ENCODE measurements around the gene RICTOR. TPM values are rescaled to one million over a fixed set of nuclear protein-coding genes. Genes with fewer than 3 reads are reported as not detected.

RICTOR gene
- total and polyA plus RNA-seq, 4 experiments from 2014 or later = 6.7 to 94.9 (median 51.8) TPM

DNA sequence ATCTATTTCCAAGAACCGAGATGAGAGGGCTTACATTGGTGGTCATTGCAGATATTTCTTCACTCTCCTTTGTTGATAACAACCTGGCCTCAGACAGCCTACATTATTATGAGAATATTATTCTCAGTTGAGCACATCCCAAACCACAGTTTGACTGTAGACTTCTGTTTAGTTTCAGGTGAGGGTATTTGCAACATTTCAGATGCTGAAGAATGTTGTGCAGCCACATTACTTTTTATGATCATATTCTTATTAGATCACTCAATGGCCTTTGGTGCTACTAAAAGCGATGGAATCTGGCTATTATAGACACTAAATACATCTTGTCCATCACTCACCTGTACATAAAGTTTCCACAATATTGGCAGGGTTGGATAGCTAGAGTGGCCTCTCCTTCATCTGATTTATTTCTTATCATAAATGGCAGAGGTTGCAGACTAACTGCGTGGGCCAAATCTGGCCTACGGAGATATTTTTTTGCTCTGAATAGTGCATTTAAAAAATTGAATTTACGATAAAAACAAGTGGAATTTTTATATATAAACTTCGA lies 26.2 kb upstream of the RICTOR start:
- H3K27me3 Mint-ChIP-seq = no peaks in the 10 kb centered on the region
- H3K4me3 Mint-ChIP-seq = peak overlapping the region in 3 of 8 donors; percentile 13 to 73 (median 66)
- H3K27ac ChIP-seq (ENCODE audit: low read depth, low read length) = no peak overlapping the region
- intact Hi-C loops (cut with micrococcal nuclease) = no loop called here
- DNase-seq = no peak
- peaks cover 12% of the 10 kb centered on the region for H3K36me3 ChIP-seq (ENCODE audit: insufficient read depth, low read length)
- ChIA-PET POLR2A (ENCODE audit: partially characterized antibody) (interaction anchor here (1.3 to 2.6 kb wide), 2 partner anchors 20 to 98 kb away, joined by 4 to 10 read pairs; no protein-coding TSS in a partner anchor), CTCF (ENCODE audit: partially characterized antibody) (interaction anchor here (1.5 kb wide), 1 partner anchor 95 kb away, joined by 3 read pairs; no protein-coding TSS in a partner anchor)
- H3K4me3 ChIP-seq (ENCODE audit: low read length in 2 of 2) = no peak overlapping the region
- H3K36me3 Mint-ChIP-seq = peaks cover 28 to 29% of the 10 kb centered on the region in 2 donors
- peaks cover 26% of the 10 kb centered on the region for H3K4me1 ChIP-seq (ENCODE audit: insufficient read depth, low read length)
- no peaks in the 10 kb centered on the region for H3K27me3 ChIP-seq (ENCODE audit: insufficient read depth, low read length)
- peaks cover 0 to 4% (median 0%) of the 10 kb centered on the region in 8 donors for H3K9me3 Mint-ChIP-seq
- no peaks in the 10 kb centered on the region for H3K9me3 ChIP-seq (ENCODE audit: control insufficient read depth in 1 of 2, low read length in 2 of 2)
- H3K27ac Mint-ChIP-seq = peak overlapping the region in 6 of 7 donors; percentile 30 to 94 (median 69)
- H3K4me1 Mint-ChIP-seq = peaks cover 34 to 58% (median 40%) of the 10 kb centered on the region in 4 donors

- Mint-ChIP-seq H3K4me1 (peaks cover 34 to 58% (median 40%) of the 10 kb centered on the region in 4 donors), H3K27me3 (no peaks in the 10 kb centered on the region), H3K27ac (peak overlapping the region; percentile 26 to 94 (median 70)), H3K4me3 (peak overlapping the region in 3 of 8 donors; percentile 13 to 39 (median 25)), H3K36me3 (peaks cover 25 to 27% of the 10 kb centered on the region in 2 donors), H3K9me3 (peaks cover 0 to 4% (median 0%) of the 10 kb centered on the region in 8 donors)
- peaks cover 11% of the 10 kb centered on the region for H3K36me3 ChIP-seq (ENCODE audit: insufficient read depth, low read length)
- peaks cover 26% of the 10 kb centered on the region for H3K4me1 ChIP-seq (ENCODE audit: insufficient read depth, low read length)
- DNase-seq = no peak
- intact Hi-C loops (cut with micrococcal nuclease) = no loop called here
- H3K27ac ChIP-seq (ENCODE audit: low read depth, low read length) = no peak overlapping the region
- ChIA-PET CTCF (ENCODE audit: partially characterized antibody) (interaction anchor here (1.3 to 2.1 kb wide), 2 partner anchors 106 to 183 kb away, joined by 3 to 7 read pairs; no protein-coding TSS in a partner anchor), POLR2A (ENCODE audit: partially characterized antibody) (interaction anchor here (2.6 kb wide), 1 partner anchor 19 kb away, joined by 10 read pairs; no protein-coding TSS in a partner anchor)
- H3K27me3 ChIP-seq (ENCODE audit: insufficient read depth, low read length) = no peaks in the 10 kb centered on the region
- no peaks in the 10 kb centered on the region for H3K9me3 ChIP-seq (ENCODE audit: control insufficient read depth in 1 of 2, low read length in 2 of 2)
- H3K4me3 ChIP-seq (ENCODE audit: low read length in 2 of 2) = no peak overlapping the region
Measured at GRCh38 chr5:39099831-39100230, 25.6 kb upstream of the RICTOR start.

- H3K36me3 Mint-ChIP-seq = peaks cover 0 to 6% of the 10 kb centered on the region in 2 donors
- H3K27ac Mint-ChIP-seq = no peak overlapping the region
- peaks cover 0 to 4% (median 1%) of the 10 kb centered on the region in 4 donors for H3K4me1 Mint-ChIP-seq
- peaks cover 0 to 8% (median 3%) of the 10 kb centered on the region in 8 donors for H3K9me3 Mint-ChIP-seq
- ChIA-PET CTCF (ENCODE audit: partially characterized antibody) (interaction anchor here (1.8 kb wide), 1 partner anchor 12 kb away, joined by 6 read pairs; no protein-coding TSS in a partner anchor), POLR2A (ENCODE audit: partially characterized antibody) (no interaction called here)
- Histone ChIP-seq H3K9me3 (ENCODE audit: control insufficient read depth in 1 of 2, low read length in 2 of 2) (no peaks in the 10 kb centered on the region), H3K27me3 (ENCODE audit: insufficient read depth, low read length) (no peaks in the 10 kb centered on the region), H3K27ac (ENCODE audit: low read depth, low read length) (no peak overlapping the region), H3K4me1 (ENCODE audit: insufficient read depth, low read length) (no peaks in the 10 kb centered on the region), H3K36me3 (ENCODE audit: insufficient read depth, low read length) (no peaks in the 10 kb centered on the region), H3K4me3 (ENCODE audit: low read length in 2 of 2) (no peak overlapping the region)
- DNase-seq = no peak
- no peak overlapping the region for H3K4me3 Mint-ChIP-seq
- H3K27me3 Mint-ChIP-seq = peaks cover 7 to 15% of the 10 kb centered on the region in 2 donors
- intact Hi-C loops (cut with micrococcal nuclease) = no loop called here
Measured at GRCh38 chr5:39093352-39093751, 19.2 kb upstream of the RICTOR start.

GRCh38 chr5:39092581-39093351 lies 18.6 kb upstream of the RICTOR start:
- H3K9me3 ChIP-seq (ENCODE audit: control insufficient read depth in 1 of 2, low read length in 2 of 2) = no peaks in the 10 kb centered on the region
- peaks cover 0 to 8% (median 3%) of the 10 kb centered on the region in 8 donors for H3K9me3 Mint-ChIP-seq
- ChIA-PET POLR2A (ENCODE audit: partially characterized antibody) (no interaction called here), CTCF (ENCODE audit: partially characterized antibody) (interaction anchor here (1.8 kb wide), 1 partner anchor 12 kb away, joined by 6 read pairs; no protein-coding TSS in a partner anchor)
- no peak overlapping the region for H3K4me3 ChIP-seq (ENCODE audit: low read length in 2 of 2)
- H3K27ac Mint-ChIP-seq = no peak overlapping the region
- intact Hi-C loops (cut with micrococcal nuclease) = no loop called here
- no peak overlapping the region for H3K4me3 Mint-ChIP-seq
- peaks cover 8 to 16% of the 10 kb centered on the region in 2 donors for H3K27me3 Mint-ChIP-seq
- no peaks in the 10 kb centered on the region for H3K36me3 ChIP-seq (ENCODE audit: insufficient read depth, low read length)
- DNase-seq = no peak
- peaks cover 0 to 6% of the 10 kb centered on the region in 2 donors for H3K36me3 Mint-ChIP-seq
- H3K4me1 ChIP-seq (ENCODE audit: insufficient read depth, low read length) = no peaks in the 10 kb centered on the region
- H3K4me1 Mint-ChIP-seq = peaks cover 0 to 4% (median 1%) of the 10 kb centered on the region in 4 donors
- no peaks in the 10 kb centered on the region for H3K27me3 ChIP-seq (ENCODE audit: insufficient read depth, low read length)
- H3K27ac ChIP-seq (ENCODE audit: low read depth, low read length) = no peak overlapping the region

DNA sequence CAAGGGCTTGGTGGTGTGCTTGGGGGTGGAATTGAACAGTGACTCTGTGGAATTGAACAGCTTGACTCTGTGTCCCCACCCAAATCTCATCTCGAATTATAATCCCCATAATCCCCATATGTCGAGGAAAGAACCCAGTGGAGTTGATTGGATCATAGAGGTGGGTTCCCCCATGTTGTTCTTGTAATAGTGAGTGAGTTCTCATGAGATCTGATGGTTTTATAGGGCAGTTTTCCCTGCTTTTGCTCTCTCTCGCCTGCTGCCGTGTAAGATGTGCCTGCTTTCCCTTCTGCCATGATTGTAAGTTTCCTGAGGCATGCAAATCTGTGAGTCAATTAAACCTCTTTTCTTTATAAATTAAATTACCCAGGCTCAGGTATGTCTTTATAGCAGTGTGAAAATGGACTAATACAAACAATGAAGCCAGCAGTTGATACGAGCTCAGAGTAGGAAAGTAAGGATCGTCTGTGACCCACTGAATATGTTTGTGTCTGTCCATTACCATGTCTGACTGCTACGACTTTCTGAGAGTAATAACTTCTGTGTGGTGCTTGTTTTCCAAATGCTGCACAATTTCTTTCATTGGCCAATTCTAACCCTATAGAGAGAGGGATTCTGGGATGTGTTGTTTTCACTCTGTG lies 17.9 kb upstream of the RICTOR start:
- Histone ChIP-seq H3K4me3 (ENCODE audit: low read length in 2 of 2) (no peak overlapping the region), H3K36me3 (ENCODE audit: insufficient read depth, low read length) (no peaks in the 10 kb centered on the region), H3K27ac (ENCODE audit: low read depth, low read length) (no peak overlapping the region), H3K4me1 (ENCODE audit: insufficient read depth, low read length) (no peaks in the 10 kb centered on the region), H3K9me3 (ENCODE audit: control insufficient read depth in 1 of 2, low read length in 2 of 2) (no peaks in the 10 kb centered on the region), H3K27me3 (ENCODE audit: insufficient read depth, low read length) (no peaks in the 10 kb centered on the region)
- no peak for DNase-seq
- H3K4me1 Mint-ChIP-seq = peaks cover 0 to 3% (median 1%) of the 10 kb centered on the region in 4 donors
- ChIA-PET POLR2A (ENCODE audit: partially characterized antibody) (no interaction called here), CTCF (ENCODE audit: partially characterized antibody) (no interaction called here)
- peaks cover 0 to 8% (median 3%) of the 10 kb centered on the region in 8 donors for H3K9me3 Mint-ChIP-seq
- no peak overlapping the region for H3K4me3 Mint-ChIP-seq
- peaks cover 0 to 6% of the 10 kb centered on the region in 2 donors for H3K36me3 Mint-ChIP-seq
- no peak overlapping the region for H3K27ac Mint-ChIP-seq
- peaks cover 11 to 18% of the 10 kb centered on the region in 2 donors for H3K27me3 Mint-ChIP-seq
- intact Hi-C loops (cut with micrococcal nuclease) = no loop called here

DNA sequence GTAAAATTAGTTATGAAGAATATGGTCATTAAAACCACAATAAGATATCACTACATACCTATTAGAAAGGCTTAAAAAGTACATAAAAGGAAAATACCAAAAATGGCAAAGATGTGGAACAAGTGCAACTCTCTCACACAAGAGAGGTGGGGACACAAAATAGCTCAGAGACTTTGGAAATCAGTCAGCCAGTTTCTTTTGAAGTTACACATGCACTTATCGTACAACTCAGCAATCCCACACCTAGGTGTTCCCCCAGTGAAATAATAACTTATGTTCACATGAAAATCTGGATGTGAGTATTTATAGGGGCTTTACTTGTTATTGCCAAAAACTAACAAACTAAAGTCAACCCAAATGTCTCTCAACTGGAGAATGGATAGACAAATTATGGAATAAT lies 9.8 kb upstream of the RICTOR start:
- DNase-seq = no peak
- Histone ChIP-seq H3K9me3 (ENCODE audit: control insufficient read depth in 1 of 2, low read length in 2 of 2) (no peaks in the 10 kb centered on the region), H3K4me3 (ENCODE audit: low read length in 2 of 2) (no peak overlapping the region), H3K36me3 (ENCODE audit: insufficient read depth, low read length) (no peaks in the 10 kb centered on the region), H3K27ac (ENCODE audit: low read depth, low read length) (no peak overlapping the region), H3K4me1 (ENCODE audit: insufficient read depth, low read length) (peaks cover 3% of the 10 kb centered on the region), H3K27me3 (ENCODE audit: insufficient read depth, low read length) (peaks cover 9% of the 10 kb centered on the region)
- POLR2A ChIA-PET (ENCODE audit: partially characterized antibody) = no interaction called here
- Mint-ChIP-seq H3K36me3 (peaks cover 0 to 6% of the 10 kb centered on the region in 2 donors), H3K4me3 (no peak overlapping the region), H3K4me1 (peaks cover 0 to 5% (median 3%) of the 10 kb centered on the region in 4 donors), H3K9me3 (peaks cover 0 to 12% (median 7%) of the 10 kb centered on the region in 8 donors), H3K27ac (no peak overlapping the region), H3K27me3 (peaks cover 31 to 48% of the 10 kb centered on the region in 2 donors)
- CTCF ChIA-PET (ENCODE audit: partially characterized antibody) = no interaction called here
- intact Hi-C loops (cut with micrococcal nuclease) = no loop called here

Data from CD4-positive, alpha-beta memory T cell (primary cell).